GM19455 (cell line): ENCODE results near the gene SEMA5A.

Source experiments
- ATAC-seq: cut with Tn5 transposase; IDR thresholded peaks from one replicate; pipeline ENCODE4 v1.9.1; 2021; ENCODE audit not compliant: unreplicated experiment

SEMA5A gene

DNA sequence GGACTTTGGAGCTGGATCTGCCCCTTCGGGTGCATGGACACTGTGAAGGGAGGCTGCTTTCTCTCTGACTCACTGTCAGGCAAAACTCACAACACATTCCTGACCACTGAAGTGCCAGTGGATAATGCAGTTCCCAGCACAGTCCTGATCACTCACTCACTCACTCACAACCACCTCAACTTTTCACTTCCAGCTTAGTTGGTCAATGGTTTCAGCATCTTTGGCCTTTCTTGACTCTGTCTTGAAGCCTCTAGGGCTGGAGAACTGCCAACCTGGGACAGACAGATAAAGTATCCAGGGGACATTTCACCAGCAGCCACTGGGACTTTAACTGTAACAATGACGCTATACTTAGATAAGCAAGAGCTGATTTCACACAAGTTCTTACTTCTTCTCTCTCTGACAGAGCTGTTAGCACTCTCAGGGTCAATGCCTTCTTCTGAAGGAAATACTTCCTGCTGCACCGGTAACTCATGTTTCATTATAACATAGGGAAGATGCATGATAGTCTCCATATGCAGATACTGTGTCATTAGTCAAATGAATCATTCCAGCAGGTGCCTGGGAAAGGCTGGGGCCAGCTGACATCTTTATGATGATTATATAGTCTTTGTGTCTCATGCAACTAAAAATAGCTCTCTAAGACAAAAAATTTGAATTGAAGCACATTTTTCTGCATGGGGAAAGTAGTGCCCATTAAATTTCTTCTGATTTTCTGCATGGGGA is 499.0 kb downstream of the SEMA5A start:
- no peak for ATAC-seq

DNA sequence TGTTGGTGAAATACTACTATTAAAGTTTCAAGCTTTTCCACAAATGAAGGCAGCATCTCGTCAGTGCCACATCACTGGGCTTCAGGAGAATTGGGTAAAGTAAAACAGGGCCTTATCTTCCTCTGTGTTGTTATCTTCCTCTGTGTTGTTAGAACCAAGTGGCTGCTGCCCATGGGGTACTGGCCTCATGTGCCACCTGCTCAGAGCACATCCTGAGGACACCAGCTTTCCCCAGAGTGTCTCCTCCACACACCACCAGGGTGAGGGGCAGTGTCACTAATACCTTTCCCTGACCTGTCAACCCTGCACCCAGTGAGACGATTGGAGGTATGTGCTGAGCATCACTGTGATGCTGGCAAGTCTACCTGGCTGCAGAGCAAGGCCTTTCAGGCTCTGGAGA is 499.9 kb downstream of the SEMA5A start:
- no peak for ATAC-seq

DNA sequence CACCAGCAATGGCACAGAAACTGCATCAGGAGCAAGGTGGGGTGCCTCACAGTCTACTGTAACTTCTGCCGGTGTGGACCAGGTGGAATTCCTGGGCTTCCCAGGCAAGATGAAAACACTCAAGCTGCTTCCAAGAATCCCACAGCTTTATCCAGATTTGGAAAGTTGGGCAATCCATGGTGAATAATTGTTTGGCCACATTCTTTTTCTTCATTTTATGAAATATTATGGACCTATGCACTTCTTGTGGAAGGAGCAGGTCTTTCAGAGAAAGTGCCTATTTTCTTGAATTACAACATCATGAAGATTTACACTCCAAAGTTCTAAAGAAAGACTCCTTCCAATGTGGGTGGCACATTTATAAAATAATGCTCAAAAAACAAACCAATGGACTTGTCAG is 503.6 kb downstream of the SEMA5A start:
- no peak for ATAC-seq

DNA sequence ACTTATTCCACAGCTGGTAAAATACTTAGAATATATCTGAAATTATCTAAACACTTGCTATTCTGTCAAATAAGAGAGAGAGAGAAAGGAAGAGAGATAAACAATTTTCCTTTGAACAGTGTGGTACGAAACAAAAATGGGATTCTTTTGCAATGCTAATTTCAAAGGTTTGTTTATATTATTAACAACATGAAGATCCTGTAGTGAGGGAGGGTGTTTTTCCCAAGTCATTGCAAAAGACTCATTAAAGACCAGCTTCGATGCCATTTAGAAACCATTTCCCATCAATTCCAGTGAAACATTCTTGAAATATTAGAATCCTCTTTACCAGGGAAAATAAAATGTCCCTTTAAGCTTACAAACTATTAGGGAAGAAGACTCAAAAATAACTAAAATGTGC is 505.4 kb downstream of the SEMA5A start:
- no peak for ATAC-seq

DNA sequence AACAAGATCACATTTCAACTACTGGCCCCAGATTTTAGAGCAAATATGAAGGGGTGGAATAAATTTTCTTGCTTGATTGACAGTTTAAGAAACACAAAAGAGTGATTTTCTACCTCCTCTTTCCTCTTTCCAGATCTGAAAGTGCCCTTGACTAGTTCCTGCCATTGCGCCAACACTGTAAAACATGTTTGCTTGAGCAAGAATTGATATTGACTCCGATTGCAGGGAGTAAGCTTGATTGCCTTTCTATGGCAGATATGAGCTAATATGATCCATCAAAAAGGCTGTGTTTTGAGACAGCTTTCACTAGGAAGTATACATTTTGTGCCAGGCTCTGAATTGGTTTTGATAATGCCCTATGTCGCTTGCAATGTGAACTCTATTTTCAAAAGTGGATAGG is 508.8 kb downstream of the SEMA5A start:
- ATAC-seq: no peak

DNA sequence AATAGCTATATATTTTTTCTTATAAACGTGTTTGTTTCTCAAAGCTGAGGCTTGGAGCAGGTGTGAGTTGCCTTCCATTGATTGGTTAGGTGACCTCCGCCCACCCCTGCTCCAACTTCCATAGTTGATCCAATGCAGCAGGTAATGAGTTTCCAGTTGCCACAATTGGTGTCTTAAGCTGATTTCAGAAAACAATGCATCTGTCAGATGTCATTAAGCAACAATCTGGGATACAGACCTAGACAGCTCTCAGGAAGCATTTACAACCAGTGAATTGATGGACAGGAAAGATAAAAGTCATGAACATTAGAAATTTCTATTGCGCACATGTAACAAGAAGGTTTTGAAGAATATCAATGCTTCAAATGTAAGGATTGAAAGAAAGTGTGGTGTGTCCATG is 510.5 kb downstream of the SEMA5A start:
- ATAC-seq: no peak

DNA sequence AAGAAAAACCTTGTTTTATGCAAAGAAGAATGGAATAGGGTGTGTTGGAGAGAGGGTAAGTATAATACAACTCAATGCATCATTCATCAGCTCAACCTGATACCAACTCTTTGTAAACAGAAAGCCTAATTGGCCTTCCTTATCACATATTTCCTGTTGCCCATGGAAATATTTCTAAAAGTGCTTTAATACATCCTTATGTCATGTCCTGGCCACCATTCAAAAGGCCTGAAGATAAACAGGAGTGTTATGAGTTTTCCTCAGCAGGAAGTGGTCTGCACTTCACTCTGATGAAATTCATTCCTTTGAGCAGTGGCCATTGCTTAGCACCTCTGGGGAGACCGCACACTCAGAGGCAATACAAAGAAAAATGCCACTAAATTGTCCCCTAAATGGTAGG is 511.2 kb downstream of the SEMA5A start:
- ATAC-seq: no peak

DNA sequence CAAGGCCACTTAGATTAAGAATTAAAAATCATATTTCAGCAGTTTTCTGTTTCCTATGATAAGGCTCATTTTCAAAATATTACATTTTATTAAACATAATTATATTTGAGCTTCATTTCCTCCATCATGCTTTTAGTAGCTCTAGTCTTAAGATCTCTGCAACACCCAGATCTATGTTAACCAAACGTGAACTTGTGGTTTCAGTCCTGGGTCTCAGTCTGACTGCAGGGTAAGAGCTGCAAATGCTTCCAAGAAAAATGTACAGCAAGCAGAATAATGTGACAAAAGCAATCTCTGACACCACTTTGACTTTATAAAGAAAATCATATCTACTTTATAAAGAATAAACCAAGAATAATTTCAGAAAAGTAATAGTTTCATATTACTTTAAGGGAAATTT is 512.4 kb downstream of the SEMA5A start:
- ATAC-seq: no peak

DNA sequence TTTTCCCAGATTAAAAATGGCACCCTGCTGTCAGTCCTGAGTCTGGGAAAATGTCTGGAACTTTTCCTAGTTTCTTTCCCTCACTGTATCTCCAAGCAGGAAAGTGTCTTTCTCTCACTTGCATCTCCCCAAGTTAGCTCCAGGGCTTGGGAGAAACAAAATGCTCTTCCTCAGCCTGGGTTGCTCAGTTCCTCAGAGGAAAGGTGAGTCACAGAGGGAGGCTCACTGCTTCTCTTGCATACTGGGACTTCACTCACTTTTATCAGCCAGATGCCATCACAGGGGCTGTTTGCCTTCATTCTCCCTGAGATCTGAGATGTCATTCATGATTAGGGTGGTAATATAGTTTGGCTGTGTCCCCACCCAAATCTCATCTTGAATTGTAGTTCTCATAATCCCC is 519.9 kb downstream of the SEMA5A start:
- no peak for ATAC-seq

DNA sequence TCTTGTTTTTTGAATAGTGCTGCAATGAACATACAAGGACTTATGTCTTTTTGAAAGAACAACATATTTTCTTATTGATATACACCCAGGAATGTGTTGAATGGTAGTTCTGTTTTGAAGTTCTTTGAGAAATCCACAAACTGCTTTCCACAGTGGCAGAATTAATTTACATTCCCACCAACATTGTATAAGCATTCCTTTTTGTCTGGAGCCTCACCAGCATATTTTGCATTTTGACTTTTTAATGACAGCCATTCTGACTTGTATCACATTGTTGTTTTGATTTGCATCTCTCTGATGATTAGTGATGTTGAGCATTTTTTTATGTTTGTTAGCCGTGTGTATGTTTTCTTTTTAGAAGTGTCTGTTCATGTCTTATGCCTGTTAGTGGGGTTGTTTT is 524.9 kb downstream of the SEMA5A start:
- ATAC-seq: no peak

DNA sequence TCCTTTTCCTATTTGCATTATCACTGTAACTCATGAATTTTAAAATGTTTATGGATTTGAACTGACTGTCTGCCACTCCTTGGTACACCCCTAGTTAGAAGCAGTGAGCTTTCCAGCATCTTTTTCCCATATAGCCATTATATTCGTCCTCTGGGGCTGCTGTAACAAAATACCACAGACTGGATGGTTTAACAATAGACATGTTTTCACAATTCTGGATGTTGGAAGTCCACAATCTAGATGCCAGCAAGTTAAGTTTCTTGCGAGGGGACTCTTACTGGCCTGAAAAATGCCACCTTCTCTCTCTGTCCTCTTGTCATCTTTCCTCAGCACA is 530.0 kb downstream of the SEMA5A start:
- no peak for ATAC-seq

DNA sequence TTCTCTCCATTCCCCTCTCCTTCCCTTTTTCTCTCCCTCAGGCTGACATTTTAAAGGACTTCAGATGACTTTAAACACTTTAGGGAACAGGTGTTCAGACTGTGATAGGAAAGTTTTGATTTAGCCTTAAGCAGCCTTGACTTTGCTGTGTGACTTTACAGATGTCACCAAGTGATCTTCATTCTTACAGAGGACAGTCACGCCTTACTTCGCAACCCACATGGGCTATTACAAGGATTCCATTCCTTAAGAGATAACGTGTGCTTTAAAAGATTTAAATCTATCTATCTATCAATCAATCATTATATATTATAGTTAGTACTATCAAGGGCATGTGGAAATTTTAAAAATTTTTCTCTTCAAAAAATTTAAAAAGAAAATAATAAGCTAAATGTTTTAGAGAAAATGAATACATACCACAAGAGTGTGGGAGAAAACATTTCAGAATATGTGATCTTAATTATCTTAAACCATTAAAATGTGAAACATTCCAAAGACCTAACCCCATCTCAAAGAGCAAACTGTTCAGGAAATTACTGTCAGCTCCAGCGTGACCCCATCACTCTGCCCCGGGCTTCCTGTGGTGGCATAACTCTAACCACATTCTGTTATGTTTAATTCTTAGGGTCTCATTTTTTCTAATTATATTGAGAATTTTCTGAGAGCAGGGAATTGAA is 530.5 kb downstream of the SEMA5A start:
- no peak for ATAC-seq

DNA sequence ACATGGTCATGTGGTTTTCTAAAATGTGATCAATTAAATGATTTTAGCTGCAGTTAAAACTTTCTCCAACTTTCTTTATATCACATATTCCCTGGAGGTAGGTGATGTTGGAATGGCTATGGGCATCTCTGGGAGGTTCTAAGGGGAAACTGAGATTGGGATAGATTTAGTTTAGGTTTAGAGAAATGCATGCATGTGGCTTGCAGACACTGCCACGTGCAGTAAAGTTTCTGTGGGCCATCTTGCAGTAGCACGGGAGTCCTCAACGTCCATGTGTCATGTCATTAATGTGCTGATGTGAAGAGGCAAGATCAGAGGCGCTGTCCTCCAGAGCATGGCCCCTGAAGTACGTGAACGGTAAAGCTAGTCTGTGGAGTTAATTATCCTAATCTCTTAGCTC is 532.7 kb downstream of the SEMA5A start:
- no peak for ATAC-seq

DNA sequence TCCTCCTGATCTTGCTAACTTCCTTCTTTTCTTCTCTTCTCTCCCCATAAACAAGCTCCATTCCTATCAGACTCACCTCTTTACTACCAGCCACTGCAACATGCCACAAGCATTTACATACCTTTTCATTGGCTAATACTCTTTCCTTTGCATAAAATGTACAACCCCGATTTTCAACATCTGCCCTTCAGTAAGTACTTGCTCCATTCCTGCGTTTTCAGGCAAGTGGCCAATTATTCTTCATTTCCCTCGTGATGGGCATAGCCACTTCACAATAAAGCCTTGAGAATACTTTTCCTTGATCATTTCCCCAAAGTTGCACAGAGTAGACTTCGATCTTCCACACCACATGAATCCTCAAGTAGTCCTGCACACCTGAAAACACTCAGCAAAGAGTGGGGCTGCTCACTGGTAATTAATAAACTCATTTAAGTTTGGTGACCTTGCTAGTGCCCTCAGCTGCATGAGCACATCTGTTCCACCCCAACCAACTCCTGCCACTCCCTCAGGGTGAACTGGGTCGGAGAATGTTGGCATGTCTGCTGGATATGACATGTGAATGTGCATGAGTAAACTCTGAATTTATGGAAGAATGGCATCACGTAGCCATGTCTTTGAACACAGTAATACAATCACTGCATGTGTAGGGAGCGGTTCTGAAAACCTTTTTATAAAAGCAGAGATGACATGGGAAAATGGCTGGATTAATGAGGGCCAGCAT is 535.8 kb downstream of the SEMA5A start:
- ATAC-seq: no peak

DNA sequence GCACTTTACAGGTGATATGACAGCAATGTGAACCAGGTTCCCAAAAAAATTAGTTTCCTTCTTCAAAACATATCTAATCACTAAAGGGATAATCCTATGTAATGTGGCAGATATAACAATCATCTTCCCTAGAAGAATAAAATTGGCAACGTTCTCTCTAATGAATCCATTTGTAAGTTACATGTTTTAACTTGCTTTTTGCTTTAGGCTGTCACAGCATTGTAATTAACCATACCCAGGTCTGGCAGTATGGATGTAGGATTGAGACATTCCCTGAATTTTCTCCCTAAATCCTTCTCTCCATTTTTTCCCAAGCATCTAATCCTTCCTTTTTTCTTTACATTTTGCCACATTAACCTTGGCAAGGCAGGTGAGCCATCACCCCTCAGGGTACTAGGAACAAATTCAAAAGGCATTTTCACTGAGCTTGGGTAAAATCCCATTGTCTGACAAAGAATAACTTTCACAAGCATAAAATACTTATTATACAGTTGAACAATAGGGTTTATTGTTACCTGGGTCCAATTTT is 548.3 kb downstream of the SEMA5A start:
- ATAC-seq: no peak

DNA sequence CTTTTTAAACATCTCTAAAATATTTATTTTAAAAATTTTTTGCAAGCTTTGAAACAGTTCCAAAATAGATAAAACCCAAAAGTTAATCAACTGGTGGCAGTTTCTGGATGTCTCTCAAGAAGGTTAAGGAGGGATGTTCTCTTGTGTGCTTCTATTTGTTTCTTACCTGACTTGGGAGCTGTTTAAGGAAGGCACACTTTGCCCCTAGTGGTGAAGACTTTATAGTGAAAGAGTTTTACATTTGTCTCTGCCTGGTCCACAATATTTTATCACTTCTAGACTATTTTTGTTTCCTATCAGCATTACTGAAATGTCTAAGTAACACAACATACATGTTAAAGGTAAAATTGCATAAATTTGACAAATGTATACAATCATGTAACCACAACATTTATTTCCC is 552.8 kb downstream of the SEMA5A start:
- ATAC-seq: no peak
